HuH-7.5 (cell line): ENCODE results near the gene DENND1B.
"Not testable (repeated sequence)": the region's sequence is repeated elsewhere in the genome, so short reads cannot be mapped to it uniquely, and the experiment has no call there.

Source experiments
- DNase-seq: peaks from one replicate; pipeline ENCODE4 v3.0.0; 2011; ENCODE audit warnings: low spot score

The DENND1B gene

DNA sequence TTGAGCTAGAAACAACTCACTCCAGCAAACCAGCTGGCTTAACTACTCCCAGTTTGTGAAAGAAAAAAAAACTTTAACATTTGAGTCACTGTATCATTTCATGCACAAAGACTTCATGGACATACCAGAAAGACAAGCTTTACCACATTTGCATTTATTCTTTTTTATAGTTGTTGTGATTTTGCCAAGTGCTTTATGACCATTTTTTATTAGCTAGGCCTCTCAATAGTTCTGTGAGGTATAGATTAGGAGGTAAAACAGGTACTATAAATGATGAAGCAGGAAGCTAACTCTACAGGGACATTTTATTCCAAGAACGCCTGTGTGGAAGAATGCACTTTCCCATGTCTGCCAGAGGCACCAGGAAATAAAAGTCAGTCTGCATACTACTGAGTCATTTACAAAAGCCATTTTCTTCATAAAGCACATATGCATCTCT lies 8.2 kb upstream of the DENND1B start:
- no peak for DNase-seq

DNA sequence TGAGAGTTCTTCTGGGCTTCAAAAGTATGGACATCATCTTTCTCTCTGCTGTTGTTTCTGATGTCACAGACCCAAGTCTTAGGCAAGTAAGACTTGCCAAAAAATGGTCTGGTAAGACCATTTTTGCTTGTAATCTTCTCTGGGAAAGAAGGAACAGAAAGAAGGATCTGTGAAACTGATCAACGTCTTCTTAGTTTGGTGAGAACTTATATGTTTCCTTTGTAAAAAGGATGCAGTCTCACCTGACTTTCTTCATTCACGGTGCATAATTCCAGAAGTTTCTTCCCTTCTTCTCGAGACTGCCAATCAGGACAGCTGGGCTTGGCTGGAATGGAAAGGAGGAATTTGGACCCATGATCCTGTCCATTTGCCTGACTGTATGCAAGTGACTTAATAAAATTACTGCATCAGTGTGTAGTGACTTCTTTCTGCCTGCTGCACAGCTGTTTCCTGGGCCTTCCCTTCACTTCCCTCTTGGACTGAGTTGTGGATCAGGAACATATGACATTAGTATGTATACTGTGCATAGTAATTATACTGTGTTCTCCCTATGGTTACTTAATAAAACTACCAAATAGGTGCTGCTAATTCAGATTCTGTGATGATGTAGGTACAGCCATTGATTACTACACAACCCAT lies 7.6 kb upstream of the DENND1B start:
- DNase-seq = no peak

GRCh38 chr1:197781968-197782721 lies 6.9 kb upstream of the DENND1B start:
- DNase-seq = no peak

DNA sequence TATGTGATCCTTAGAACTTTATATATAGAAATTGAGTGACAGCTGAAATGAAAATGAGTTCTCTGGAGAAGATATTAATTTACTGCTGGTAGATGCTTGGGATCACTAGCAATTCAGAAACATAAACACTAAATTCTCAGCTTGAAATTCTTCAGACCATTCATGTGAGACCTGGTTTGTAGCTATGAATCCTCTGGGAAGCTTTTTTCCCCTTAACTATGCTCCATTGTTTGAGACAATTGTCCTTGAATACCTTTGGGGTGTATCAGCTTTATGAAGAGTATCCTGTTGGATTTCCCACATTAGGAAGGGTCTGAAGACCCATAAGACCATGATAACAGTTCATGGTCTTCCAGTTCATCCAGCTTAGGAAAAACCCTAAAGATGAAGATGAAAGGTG lies 4.6 kb upstream of the DENND1B start:
- no peak for DNase-seq

- no peak for DNase-seq
Observed at GRCh38 chr1:197778366-197778945, 3.2 kb upstream of the DENND1B start.

DNA sequence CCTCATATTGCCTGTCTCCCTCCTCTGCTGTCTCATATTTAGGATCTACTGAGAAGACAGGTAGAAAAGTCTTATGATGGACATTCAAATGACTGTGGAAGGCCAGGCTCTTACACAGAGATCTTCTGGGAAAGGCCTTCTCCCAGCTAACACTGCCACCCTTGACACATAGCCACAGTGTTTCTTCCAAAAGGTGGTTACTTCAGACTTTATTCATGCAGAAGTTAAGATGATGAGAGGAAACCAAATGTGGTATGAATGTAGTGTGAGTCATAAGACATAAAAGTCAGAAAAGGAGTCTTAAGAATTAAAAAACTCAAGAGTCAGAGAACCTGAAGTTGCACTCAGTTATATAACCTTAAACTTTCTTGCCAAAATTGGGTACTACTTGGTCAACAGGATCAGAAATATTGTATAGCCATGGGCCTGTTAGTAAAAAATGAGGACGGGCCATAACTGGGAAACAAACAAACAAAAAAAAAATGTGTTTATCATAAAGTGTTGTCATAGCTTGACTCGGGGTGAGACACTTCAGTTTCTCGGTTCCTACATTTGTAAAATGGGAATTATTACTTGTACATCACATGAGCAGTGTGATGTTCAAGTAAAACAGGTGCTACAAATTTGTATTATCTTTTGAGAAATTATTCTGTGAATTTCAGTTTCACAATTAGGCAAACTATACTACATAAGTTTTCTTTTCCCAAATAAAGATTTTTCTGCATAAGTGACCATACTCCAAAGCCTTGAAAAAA lies 1.2 kb upstream of the DENND1B start:
- DNase-seq = no peak

- peak; percentile 22 for DNase-seq
Observed at GRCh38 chr1:197774466-197775281, 606 bp downstream of the DENND1B start.

- no peak for DNase-seq
Observed at GRCh38 chr1:197773856-197774255, 1.4 kb downstream of the DENND1B start.

DNA sequence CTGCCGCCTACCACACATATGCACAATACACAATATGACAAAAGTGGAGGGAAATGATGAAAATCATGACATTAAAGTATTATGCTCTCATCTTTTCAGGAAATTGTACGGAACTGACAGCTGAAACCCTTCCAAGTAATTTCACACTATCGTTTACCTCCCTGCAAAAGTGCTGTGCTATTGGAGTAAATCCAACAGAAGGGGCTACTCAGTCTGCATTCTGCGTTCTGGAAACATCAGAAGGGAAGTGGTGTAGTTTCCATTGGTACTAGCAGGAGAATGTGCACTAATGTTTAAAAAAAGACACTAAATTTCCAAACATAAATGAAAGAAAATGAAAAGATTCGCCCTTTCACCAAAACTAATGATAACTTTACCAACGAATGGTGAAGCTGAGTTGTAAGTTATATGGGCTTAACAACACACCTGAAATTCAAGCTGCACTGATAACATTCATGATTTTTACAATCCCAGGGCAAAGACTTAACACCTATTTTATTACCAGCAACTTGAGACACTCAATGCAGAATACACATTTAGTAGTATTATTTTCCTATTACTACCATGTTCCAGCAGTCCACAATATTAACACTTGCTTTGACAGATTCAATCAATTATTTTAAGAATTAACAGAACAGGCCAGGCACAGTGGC lies 3.2 kb downstream of the DENND1B start:
- no peak for DNase-seq

GRCh38 chr1:197771386-197771785 lies 3.9 kb downstream of the DENND1B start:
- no peak for DNase-seq

DNA sequence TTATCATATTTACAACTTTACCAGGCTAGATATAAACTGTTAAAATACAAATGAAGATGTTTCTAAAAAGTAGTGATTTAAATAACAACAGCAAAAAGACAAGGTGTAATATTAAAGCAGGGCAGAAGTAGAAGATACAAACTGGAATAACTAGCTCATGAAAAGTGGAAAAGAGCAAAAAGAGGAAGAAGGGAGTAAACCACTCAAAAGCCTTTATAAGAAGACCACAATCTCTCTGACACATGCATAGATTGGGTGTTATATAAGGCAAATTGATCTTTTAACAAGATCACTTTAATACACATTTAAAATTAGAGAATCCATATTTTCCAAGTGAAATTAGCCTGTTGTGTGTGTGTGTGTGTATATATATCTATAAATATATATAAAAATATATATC lies 5.0 kb downstream of the DENND1B start:
- DNase-seq = no peak

DNA sequence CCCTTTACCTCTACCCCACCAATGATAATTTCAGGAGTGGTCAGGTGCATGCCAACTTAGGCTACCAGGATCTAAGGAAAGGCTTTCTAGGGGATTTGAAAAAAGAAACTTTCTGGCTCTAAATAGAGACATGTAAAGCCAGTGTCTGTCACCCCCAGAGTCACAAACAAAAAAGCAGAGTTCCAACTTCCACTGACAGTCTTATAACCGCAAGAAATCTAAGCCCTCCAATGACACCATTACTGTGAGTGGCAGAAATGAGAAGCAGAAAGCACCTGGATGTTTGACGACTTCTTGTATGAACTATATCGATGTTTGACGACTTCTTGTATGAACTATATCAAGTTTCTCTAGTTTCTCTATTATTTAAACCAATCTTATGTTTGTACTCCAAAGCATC lies 6.0 kb downstream of the DENND1B start:
- DNase-seq = no peak

DNA sequence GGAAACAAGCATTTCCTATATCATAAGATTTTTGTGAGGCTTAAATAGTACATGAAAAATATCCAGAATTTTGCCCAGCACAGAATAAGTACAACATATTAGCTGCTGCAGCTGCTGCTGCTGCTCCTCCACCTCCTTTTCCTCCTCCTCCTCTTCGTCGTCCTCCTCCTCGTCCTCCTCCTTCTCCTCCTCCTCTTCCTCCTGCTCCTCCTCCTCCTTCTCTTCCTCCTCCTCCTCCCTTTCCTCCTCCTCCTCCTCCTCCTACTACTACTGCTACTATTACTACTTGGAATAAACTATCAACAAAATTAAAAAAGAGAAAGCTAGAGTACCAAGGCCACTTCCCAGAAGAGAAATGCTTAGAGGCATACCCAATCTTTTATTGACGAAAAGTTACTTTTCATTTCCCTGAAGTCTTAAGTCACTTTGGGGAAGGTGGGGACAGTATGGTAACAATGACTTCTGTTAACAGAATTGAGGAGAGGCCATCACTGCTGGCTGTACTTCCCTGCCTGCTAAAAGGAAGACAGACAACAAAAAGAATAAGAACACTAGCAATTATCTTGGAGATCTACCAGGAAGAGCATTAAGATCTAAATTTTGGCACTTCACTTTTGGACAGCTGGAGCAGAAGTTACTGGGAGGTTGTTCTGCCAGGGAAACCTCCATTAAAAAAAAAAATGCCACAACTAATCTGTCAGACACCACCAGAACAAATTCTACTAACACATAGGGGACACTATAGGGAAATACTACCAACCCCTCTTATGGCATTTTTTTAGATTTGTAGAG lies 7.1 kb downstream of the DENND1B start:
- DNase-seq = no peak

GRCh38 chr1:197763769-197764168 lies 11.5 kb downstream of the DENND1B start:
- no peak for DNase-seq

- DNase-seq = no peak
Observed at GRCh38 chr1:197763307-197763706, 12.0 kb downstream of the DENND1B start.

DNA sequence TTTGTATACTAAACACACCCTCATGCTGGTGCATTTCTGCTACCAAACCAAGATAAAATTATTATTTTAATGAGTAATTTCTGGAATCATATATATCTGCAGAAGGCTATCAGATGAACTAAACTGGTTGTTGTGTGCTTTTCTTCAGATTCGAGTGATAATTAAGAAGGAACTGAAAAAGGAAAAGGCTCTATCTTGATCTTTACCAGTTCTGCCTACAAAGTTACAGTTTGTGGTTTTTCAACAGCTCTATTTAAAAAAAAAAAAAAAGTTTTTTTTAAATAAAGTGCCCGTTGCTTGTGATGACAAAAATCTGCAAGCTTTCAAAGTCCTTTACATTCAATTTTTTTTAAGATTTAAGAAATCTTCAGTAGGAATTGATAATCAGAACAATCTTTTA lies 13.6 kb downstream of the DENND1B start:
- no peak for DNase-seq

DNA sequence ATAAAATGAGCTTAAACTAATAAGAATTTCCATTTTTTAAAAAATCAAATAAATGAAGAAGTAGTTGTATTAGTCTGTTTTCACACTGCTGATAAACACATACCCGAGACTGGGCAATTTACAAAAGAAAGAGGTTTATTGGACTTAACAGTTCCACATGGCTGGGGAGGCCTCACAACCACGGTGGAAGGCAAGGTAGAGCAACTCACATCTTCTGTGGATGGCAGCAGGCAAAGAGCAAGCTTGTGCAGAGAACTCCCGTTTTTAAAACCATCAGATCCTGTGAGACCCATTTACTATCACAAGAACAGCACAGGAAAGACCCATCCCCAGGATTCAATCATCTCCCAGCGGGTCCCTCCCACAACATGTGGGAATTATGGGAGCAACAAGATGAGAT lies 19.7 kb downstream of the DENND1B start:
- not testable (repeated sequence) for DNase-seq

DNA sequence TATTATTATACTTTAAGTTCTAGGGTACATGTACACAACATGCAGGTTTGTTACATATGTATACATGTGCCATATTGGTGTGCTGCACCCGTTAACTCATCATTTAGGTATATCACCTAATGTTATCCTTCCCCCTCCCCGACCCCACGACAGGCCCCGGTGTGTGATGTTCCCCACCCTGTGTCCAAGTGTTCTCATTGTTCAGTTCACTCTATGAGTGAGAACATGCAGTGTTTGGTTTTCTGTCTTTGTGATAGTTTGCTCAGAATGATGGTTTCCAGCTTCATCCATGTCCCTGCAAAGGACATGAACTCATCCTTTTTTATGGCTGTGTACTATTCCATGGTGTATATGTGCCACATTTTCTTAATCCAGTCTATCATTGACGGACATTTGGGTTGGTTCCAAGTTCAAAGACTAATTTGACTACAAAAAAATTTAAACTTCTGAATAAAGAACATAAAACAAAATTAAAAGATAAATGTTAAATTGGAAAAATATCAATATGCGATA lies 22.6 kb downstream of the DENND1B start:
- DNase-seq = not testable (repeated sequence)

GRCh38 chr1:197750366-197750765 lies 24.9 kb downstream of the DENND1B start:
- DNase-seq = no peak

DNA sequence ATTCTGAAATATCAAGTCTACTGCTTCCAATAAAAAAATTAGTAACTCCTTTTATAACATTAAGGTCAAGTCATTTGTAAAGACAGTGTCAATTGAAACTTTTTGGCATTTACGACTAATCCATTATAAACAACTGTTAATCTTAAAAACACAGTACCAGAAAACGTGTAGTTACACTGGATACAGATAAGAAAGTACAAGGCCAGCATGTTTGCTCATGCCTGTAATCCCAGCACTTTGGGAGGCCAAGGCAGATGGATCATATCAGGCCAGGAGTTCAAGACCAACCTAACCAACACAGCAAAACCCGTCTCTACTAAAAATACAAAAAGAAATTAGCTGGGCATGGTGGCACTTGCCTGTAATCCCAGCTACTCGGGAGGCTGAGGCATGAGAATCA lies 29.4 kb downstream of the DENND1B start:
- no peak for DNase-seq
